RCC 7860 (cell line): ENCODE results near the gene TMC6.
A peak's percentile ranks its signal among the peaks of the same experiment; 100 is the strongest.
"Not testable (repeated sequence)": the region's sequence is repeated elsewhere in the genome, so short reads cannot be mapped to it uniquely, and the experiment has no call there.

Experiments
- DNase-seq: peaks from one replicate; pipeline ENCODE4 v3.0.0-alpha.2; 2015; ENCODE audit warnings: low spot score
- FAIRE-seq: peaks from 2 replicates; lab custom pipeline; 2012; peaks lifted over from hg19 to GRCh38; lab: Jason Lieb, UNC

TMC6 gene

DNA sequence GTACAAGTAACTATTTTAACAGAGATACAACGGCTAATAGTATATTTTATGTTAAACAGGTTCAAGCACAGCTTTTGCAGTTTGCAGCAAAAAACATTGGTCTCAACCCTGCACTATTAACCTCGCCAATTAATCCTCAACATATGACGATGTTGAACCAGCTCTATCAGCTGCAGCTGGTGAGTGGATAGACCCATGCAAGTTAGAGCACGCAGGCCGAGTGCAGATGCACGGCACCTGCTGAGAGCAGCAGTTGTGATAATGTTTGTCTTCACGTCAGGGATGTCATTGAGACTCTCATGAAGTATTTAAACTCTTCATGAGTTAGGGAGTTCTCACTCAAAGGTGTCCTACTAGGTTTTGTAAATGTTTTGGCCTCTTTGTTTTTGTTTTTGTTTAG lies 45.6 kb downstream of the TMC6 start:
- no peak for FAIRE-seq
- DNase-seq = no peak

DNA sequence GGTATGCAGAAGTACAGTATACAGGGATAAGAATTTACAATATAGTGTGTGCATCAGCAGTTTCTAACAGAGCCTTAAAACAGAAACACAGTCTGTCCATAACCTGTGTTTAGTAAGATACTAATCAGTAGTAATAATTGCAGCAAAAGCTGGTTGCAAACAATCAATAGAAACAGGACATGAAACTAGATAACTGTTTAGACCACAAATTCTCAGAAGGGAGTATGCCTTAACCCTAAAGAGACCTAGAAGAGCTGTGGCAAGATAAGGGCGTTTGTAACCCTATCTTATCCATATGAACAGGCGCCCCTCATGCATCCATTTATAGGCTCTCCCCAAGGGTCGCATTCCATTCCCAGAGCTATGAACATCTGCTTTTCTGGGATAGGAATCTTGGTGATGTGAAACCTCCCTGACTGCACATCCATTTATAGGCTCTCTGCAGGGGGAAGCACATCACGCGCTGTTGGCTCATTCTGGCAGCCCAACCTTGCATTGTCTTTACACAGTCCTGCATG lies 46.1 kb downstream of the TMC6 start:
- not testable (repeated sequence) for FAIRE-seq, DNase-seq

DNA sequence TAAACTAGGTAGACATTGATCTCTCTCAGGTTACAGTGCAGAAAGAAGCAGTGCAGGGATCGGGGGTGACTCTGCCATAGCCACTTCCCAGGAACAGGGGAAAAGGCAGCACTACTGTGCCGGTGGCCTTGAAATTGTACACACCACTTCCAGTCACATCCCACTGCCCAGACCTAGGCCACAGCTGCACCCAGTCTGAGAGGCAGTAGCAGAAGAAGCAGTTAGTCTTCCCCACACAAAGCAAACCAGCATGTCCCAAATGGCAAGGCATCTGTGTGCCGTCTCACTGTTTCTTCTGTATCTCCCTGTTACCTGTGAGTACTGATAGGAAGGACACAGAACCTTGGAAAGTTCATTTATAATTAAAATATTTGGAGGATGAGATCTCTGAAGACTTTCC lies 47.0 kb downstream of the TMC6 start:
- no peak for FAIRE-seq
- no peak for DNase-seq

DNA sequence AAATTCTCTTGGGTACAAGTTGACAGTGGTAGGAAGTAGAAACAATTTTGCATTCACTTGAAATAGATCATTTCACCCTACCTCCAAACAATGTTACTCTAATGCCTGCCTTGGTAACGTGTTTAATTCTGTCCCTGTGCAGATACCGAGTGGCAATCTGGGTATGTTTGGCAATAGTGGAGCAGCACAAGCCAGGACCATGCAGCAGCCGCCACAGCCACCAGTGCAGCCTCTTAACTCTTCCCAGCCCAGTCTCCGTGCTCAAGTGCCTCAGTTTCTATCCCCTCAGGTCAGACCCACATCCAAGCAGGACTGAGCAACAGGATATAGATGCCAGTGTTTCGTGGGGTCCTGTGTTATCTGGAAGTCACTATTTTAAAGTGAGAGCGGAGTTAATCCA lies 49.3 kb downstream of the TMC6 start:
- FAIRE-seq (no peak), DNase-seq (no peak)

DNA sequence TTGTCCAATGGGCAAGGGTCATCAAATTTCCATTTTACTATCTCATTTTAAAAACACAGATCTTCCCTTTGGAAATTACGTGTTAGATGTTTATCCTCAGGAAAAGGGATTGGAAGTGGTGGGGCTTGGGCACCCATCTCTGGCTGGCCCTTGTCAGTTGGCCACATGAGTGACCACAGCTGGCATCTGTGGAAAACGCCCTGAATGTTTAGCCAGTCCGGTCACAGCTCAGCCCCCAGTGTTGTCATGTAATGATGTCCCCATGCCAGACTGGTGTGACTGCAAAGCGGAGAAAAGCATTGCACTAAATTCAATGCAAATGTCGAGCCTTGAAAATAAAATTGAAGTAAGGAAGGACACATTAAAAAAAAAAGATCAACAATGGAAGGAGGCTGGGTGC lies 53.0 kb downstream of the TMC6 start:
- DNase-seq (no peak), FAIRE-seq (no peak)

DNA sequence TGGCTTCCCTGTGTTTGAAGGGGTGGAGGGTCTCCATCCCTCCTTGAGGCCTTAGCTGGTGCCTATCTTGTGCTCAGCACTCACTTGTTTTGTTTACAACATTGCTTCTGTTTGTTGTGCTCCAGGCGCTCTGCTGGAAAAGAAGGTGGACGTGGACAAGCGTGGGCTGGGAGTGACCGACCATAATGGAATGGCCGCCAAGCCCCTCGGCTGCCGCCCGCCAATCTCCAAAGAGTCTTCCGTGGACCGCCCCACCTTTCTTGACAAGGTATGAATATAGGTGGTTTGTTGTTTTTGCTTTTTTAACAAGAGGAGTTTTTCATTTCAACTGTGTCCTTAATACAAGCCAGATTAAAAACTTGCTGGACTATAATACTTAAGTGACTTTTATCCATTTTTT lies 53.5 kb downstream of the TMC6 start:
- FAIRE-seq (no peak), DNase-seq (no peak)

DNA sequence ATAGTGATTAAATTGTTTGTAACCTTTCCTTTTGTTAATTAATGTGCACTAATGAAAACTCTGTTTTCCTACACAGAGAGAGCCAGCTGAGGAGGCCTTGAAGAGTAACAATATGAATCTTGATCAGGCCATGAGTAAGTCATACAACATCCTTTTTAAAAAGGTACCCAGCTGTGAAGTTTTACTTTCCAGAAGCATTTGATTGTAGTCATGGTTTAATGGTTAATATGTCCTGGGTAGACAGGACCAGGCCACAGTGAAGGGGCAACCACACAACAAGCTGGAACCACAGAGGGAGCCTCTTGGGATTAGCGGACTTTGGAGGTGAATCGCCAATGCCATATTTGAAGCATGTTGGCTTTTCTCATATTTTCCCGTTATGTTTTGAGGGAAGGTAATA lies 55.6 kb downstream of the TMC6 start:
- DNase-seq = peak; percentile 47
- FAIRE-seq = peak; percentile 79

DNA sequence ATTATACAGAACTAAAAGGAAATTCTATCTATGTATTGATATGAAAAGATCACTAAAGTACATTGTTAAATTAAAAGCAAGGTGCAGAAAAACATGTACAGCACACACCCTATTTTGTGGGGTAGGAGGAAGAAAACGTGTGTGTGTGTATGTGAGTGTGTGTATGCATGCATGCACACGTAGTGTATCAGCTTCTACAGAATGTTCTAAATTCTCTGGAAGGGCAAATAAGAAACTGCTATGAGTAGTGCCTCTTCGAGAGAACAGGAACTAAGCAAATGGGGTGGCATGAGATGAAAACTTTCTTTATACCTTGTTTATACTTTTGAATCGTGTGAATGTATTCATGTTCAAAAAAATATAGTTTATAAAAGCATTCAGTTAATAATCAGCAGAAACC lies 58.9 kb downstream of the TMC6 start:
- DNase-seq (no peak), FAIRE-seq (no peak)

DNA sequence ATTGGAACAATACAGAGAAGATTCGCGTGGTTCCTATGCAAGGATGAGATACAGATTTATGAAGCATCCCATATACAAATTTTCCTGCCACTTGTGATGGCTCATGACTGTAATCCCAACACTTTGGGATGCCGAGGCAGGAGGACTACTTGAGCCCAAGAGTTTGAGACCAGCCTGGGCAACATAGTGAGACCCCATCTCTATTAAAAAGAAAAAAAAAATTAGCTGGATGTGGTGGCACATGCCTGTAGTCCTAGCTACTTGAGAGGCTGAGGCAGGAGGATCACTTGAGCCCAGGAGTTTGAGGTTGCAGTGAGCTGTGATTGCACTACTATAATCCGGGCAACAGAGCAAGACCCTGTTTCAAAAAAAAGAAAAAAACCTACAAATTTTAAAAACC lies 61.6 kb downstream of the TMC6 start:
- DNase-seq, FAIRE-seq: not testable (repeated sequence)

DNA sequence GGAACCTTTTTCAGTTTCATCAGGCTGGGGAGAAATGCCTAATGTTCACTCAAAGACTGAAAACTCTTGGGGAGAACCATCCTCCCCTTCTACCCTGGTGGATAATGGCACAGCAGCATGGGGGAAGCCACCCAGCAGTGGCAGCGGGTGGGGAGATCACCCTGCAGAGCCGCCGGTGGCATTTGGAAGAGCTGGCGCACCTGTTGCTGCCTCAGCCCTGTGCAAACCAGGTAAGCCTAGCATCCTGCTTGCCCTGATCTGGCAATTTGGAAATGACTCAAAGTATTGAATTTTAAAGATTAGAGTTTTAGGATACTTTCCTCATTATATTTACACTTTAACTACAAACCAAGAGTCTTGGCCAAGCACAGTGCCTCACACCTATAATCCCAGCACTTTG lies 63.8 kb downstream of the TMC6 start:
- no peak for FAIRE-seq

DNA sequence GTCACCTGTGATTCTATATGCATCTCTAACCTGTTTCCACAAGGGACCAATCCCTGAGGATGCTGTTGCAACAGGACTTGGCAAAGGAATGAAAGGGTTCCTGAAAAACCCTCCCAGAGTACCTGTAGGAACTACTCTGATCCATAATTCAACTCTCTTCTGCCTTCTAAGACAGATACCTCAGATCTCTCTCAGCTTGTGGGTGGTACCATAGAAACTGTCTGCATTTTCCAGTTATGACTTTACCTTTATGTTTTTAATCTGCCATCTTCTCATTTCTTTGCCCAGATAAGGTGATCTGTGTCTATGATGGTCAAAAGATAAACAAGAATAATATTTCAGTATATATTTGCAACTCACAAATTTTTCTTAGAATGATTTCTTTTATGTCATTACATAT lies 65.1 kb downstream of the TMC6 start:
- no peak for DNase-seq
- no peak for FAIRE-seq

More for the DNA sequence above, 63.8 kb downstream of the TMC6 start:
- DNase-seq = no peak

DNA sequence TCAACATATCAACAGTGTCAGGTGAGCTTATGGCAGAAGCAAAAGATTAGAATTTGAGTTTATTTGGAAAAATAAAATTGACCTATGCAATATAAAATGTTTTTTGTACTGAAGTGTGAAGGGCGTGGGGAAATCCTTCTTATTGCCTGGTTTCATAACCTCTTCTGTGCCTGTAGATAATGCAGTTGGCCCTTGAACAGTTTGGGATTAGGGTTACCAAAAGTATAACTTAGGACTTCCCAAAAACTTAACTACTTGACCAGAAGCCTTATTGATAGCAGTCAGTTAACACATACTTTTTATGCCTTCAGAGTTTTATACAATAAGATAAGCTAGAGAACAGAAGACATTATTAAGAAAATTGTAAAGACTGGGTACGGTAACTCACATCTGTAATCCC lies 66.0 kb downstream of the TMC6 start:
- FAIRE-seq (no peak), DNase-seq (no peak)
